CD4-positive, CD25-positive, alpha-beta regulatory T cell (primary cell): ENCODE results near the gene KCNIP4. TPM values are rescaled to one million over a fixed set of nuclear protein-coding genes. Genes with fewer than 3 reads are reported as not detected.
"Not testable (repeated sequence)": the region's sequence is repeated elsewhere in the genome, so short reads cannot be mapped to it uniquely, and the experiment has no call there.

ENCODE experiments used
- ATAC-seq, 2 donors: fragments of 150-1000 bp; cut with Tn5 transposase; one replicate each; pipeline ENCODE4 v1.10.0; 2021; ENCODE audit warnings: low read depth in 2 of 2, moderate number of reproducible peaks in 2 of 2, moderate library complexity in 1 of 2
- DNase-seq, 3 donors: peaks; one replicate each; pipeline versions ENCODE4 v3.0.0 to v3.0.0-alpha.2; 2012 to 2022; ENCODE audit warnings: mixed read lengths in 1 of 3
- H3K27ac ChIP-seq: one replicate; pipeline ENCODE4 v1.7.0; 2013; ENCODE audit warnings: mild to moderate bottlenecking, low read length; ENCODE audit not compliant: insufficient read depth, poor library complexity, severe bottlenecking
- H3K27me3 ChIP-seq: one replicate; pipeline ENCODE4 v1.7.0; 2013; ENCODE audit warnings: low read length; ENCODE audit not compliant: control insufficient read depth, insufficient read depth
- H3K36me3 ChIP-seq: one replicate; pipeline ENCODE4 v1.7.0; 2013; ENCODE audit warnings: mild to moderate bottlenecking, low read length, moderate library complexity; ENCODE audit not compliant: control insufficient read depth, insufficient read depth
- H3K4me1 ChIP-seq: 2 replicates; pipeline ENCODE4 v1.7.0; 2013; ENCODE audit warnings: mild to moderate bottlenecking, low read length; ENCODE audit not compliant: insufficient read depth, control insufficient read depth, poor library complexity, severe bottlenecking
- H3K4me3 ChIP-seq: one replicate; pipeline ENCODE4 v1.7.0; 2013; ENCODE audit warnings: low read depth, mild to moderate bottlenecking, low read length, moderate library complexity
- H3K9me3 ChIP-seq, 2 experiments: 1 replicate in 1 of 2; 2 replicates in 1 of 2; pipeline ENCODE4 v1.7.0; 2013; ENCODE audit warnings: low read length in 2 of 2, mild to moderate bottlenecking in 1 of 2, moderate library complexity in 1 of 2; ENCODE audit not compliant: control insufficient read depth in 2 of 2
- H3K27ac Mint-ChIP-seq, 3 donors: one replicate each; pipeline ENCODE4 v1.8.0; 2020 to 2022; ENCODE audit warnings: mild to moderate bottlenecking in 3 of 3, mixed read lengths in 3 of 3, moderate library complexity in 2 of 3
- H3K27me3 Mint-ChIP-seq: one replicate; pipeline ENCODE4 v1.8.0; 2022; ENCODE audit warnings: mild to moderate bottlenecking, mixed read lengths
- H3K36me3 Mint-ChIP-seq: one replicate; pipeline ENCODE4 v1.8.0; 2020; ENCODE audit warnings: mixed read lengths
- H3K4me1 Mint-ChIP-seq, 4 donors: one replicate each; pipeline ENCODE4 v1.8.0; 2020 to 2022; ENCODE audit warnings: mixed read lengths in 4 of 4, mild to moderate bottlenecking in 1 of 4
- H3K4me3 Mint-ChIP-seq, 4 donors: one replicate each; pipeline ENCODE4 v1.8.0; 2020 to 2022; ENCODE audit warnings: mild to moderate bottlenecking in 4 of 4, mixed read lengths in 4 of 4, moderate library complexity in 3 of 4
- H3K9me3 Mint-ChIP-seq, 7 donors: one replicate each; pipeline ENCODE4 v1.8.0; 2020 to 2022; ENCODE audit warnings: mixed read lengths in 7 of 7, mild to moderate bottlenecking in 3 of 7, moderate library complexity in 2 of 7
- polyA plus RNA-seq, 4 donors: library from polyadenylated mRNA; unstranded; fragments of 300-500 nt; fragmentation: Illumina TruSeq; gene quantifications; one replicate each; pipeline ENCODE4 v1.2.3, GENCODE V29; 2021
- total RNA-seq: library from RNA; stranded (reverse); gene quantifications from one replicate; pipeline ENCODE4 v1.2.3, GENCODE V29; 2022

The KCNIP4 gene
- total and polyA plus RNA-seq, 5 donors from 2014 or later: 0.09 to 0.24 TPM; not detected in 3

DNA sequence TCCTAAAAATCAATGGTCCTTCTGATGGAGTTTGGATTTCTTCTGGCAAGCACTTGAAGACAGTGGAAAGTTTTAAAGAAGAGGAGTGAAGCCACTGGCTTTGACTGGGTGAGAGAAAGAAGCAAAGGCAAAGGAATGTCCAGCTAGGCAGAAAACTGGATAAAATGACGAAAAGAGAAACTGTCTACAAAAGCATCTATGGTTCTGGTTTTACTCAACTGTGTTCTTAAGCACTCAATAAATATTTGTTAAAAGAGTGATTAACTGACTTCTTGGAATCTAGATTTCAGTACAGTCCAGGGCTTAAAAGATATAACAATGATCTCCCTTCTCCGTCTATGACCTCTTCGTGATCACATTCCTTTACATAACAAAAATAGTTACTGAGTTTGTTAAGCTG is 1195.9 kb downstream of the KCNIP4 start:
- Histone ChIP-seq H3K27ac (no peak overlapping the region), H3K9me3 (no peaks in the 10 kb centered on the region), H3K4me1 (no peaks in the 10 kb centered on the region), H3K36me3 (no peaks in the 10 kb centered on the region), H3K27me3 (no peaks in the 10 kb centered on the region), H3K4me3 (no peak overlapping the region)
- DNase-seq (no peak), ATAC-seq (no peak)
- Mint-ChIP-seq H3K4me3 (no peak overlapping the region), H3K36me3 (peaks cover 14% of the 10 kb centered on the region), H3K27me3 (no peaks in the 10 kb centered on the region), H3K27ac (no peak overlapping the region), H3K4me1 (peaks cover 0 to 4% (median 1%) of the 10 kb centered on the region in 4 donors), H3K9me3 (peaks cover 0 to 3% (median 0%) of the 10 kb centered on the region in 7 donors)

DNA sequence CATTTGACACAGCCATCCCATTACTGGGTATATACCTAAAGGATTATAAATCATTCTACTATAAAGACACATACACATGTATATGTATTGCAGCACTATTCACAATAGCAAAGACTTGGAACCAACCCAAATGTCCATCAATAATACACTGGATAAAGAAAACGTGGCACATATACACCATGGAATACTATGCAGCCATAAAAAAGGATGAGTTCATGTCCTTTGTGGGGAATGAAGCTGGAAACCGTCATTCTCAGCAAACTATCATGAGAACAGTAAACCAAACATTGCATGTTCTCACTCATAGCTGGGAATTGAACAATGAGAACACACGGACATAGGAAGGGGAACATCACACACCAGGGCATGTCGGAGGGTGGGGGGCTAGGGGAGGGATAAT is 1202.6 kb downstream of the KCNIP4 start:
- peaks cover 0 to 33% (median 11%) of the 10 kb centered on the region in 7 donors for H3K9me3 Mint-ChIP-seq
- not testable (repeated sequence) for ATAC-seq, H3K36me3 Mint-ChIP-seq, DNase-seq, H3K36me3 ChIP-seq, H3K4me1 Mint-ChIP-seq, H3K27me3 ChIP-seq, H3K4me3 Mint-ChIP-seq, H3K27ac ChIP-seq, H3K27ac Mint-ChIP-seq, H3K27me3 Mint-ChIP-seq, H3K4me1 ChIP-seq, H3K9me3 ChIP-seq, H3K4me3 ChIP-seq

DNA sequence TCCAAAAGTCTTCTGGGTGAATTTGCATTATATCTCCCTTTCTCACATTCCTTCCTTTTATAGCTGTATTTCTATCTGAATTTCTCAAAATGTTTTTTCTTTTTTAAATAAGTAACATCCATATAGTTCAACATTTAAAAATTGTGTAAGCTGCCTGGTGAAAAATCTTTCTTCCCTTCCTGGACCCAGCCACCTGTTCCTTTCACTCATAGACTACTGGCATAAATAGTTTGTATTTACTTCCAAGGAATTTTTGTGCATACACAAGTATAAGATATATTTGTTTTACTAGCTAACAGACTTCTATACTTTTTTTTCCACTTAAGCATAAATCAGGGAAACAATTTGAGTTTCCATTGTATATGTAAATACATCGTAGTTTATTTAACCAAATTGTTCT is 1212.6 kb downstream of the KCNIP4 start:
- ATAC-seq (no peak), DNase-seq (no peak)
- Mint-ChIP-seq H3K9me3 (peaks cover 0 to 34% (median 13%) of the 10 kb centered on the region in 7 donors), H3K27ac (no peak overlapping the region), H3K27me3 (no peaks in the 10 kb centered on the region), H3K36me3 (peaks cover 53% of the 10 kb centered on the region), H3K4me3 (no peak overlapping the region), H3K4me1 (no peaks in the 10 kb centered on the region)
- no peaks in the 10 kb centered on the region for H3K4me1 ChIP-seq
- H3K27me3 ChIP-seq: no peaks in the 10 kb centered on the region
- no peak overlapping the region for H3K27ac ChIP-seq
- no peak overlapping the region for H3K4me3 ChIP-seq
- H3K36me3 ChIP-seq: peaks cover 20% of the 10 kb centered on the region
- peaks cover 10 to 17% of the 10 kb centered on the region in 2 experiments for H3K9me3 ChIP-seq

DNA sequence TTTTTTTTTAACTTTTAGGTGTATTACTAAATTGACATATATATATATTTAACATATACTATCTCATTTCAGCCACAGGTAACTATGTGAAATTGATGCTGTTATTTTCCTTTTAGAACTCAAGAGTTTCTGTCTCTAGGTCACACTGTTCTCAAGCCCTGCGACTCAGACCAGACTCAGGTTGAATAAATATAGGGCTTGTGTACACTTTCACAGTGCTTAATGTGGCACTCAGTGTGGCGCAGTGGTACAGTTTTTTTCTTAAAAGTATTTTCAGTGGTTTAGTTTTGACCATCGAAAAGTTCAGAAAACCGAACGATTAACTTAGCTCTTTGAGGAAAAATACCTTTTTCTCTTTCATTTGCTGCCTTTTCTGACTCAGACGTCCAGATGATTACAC is 1223.7 kb downstream of the KCNIP4 start:
- DNase-seq (no peak), ATAC-seq (no peak)
- Histone ChIP-seq H3K27me3 (no peaks in the 10 kb centered on the region), H3K36me3 (peaks cover 40% of the 10 kb centered on the region), H3K4me1 (no peaks in the 10 kb centered on the region), H3K9me3 (peaks cover 0 to 6% of the 10 kb centered on the region in 2 experiments), H3K27ac (no peak overlapping the region), H3K4me3 (no peak overlapping the region)
- peaks cover 71% of the 10 kb centered on the region for H3K36me3 Mint-ChIP-seq
- no peak overlapping the region for H3K27ac Mint-ChIP-seq
- no peak overlapping the region for H3K4me3 Mint-ChIP-seq
- H3K9me3 Mint-ChIP-seq: peaks cover 1 to 12% (median 8%) of the 10 kb centered on the region in 7 donors
- no peaks in the 10 kb centered on the region for H3K27me3 Mint-ChIP-seq
- peaks cover 0 to 3% (median 0%) of the 10 kb centered on the region in 4 donors for H3K4me1 Mint-ChIP-seq

DNA sequence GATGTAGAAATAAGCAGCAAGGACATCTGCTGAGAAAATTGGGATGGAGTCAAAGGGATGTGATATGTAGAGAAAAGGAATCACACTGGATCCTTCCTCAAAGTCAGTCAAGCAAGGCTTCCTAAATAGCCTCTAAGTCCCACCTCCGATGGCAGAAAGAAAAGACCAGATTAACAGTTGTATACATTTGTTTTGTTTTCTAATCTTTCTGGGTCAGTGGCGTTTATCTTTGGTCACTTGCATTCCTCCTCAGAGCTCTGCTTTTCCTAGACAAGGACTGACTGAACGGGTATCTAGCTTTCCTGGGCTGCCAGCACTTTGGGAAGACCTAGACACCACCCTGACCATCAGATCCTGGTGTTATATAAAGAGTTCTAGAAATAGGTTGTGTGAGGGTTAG is 1225.1 kb downstream of the KCNIP4 start:
- Histone ChIP-seq H3K27me3 (no peaks in the 10 kb centered on the region), H3K9me3 (peaks cover 0 to 6% of the 10 kb centered on the region in 2 experiments), H3K36me3 (peaks cover 40% of the 10 kb centered on the region), H3K27ac (no peak overlapping the region), H3K4me1 (no peaks in the 10 kb centered on the region), H3K4me3 (no peak overlapping the region)
- DNase-seq (no peak), ATAC-seq (no peak)
- Mint-ChIP-seq H3K27ac (no peak overlapping the region), H3K4me3 (no peak overlapping the region), H3K9me3 (peaks cover 1 to 17% (median 8%) of the 10 kb centered on the region in 7 donors), H3K36me3 (peaks cover 77% of the 10 kb centered on the region), H3K27me3 (no peaks in the 10 kb centered on the region), H3K4me1 (peaks cover 0 to 5% (median 0%) of the 10 kb centered on the region in 4 donors)

DNA sequence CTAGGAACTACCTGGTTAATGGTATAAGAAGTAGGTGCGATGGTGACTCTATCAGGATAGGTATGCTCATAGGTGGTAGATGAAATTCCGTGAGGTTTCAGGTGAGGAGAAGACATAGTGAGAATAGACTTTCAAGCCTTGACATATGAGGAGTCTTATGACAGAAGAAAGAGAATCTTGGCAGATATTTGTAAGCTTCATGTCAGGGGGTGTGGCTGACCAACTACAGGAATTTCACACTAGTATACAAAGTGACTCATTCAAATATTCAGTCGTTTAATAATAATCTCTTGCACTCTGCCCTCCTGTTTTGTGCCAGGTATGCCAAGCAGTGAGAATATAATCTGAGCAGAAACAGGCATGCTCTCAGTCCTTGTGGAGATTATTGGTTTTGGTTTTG is 1225.6 kb downstream of the KCNIP4 start:
- Histone ChIP-seq H3K36me3 (peaks cover 35% of the 10 kb centered on the region), H3K9me3 (peaks cover 0 to 6% of the 10 kb centered on the region in 2 experiments), H3K4me1 (no peaks in the 10 kb centered on the region), H3K27me3 (no peaks in the 10 kb centered on the region), H3K27ac (no peak overlapping the region), H3K4me3 (no peak overlapping the region)
- Mint-ChIP-seq H3K27ac (no peak overlapping the region), H3K4me3 (no peak overlapping the region), H3K4me1 (peaks cover 0 to 5% (median 0%) of the 10 kb centered on the region in 4 donors), H3K27me3 (no peaks in the 10 kb centered on the region), H3K9me3 (peaks cover 1 to 17% (median 8%) of the 10 kb centered on the region in 7 donors), H3K36me3 (peaks cover 82% of the 10 kb centered on the region)
- ATAC-seq (no peak), DNase-seq (no peak)

DNA sequence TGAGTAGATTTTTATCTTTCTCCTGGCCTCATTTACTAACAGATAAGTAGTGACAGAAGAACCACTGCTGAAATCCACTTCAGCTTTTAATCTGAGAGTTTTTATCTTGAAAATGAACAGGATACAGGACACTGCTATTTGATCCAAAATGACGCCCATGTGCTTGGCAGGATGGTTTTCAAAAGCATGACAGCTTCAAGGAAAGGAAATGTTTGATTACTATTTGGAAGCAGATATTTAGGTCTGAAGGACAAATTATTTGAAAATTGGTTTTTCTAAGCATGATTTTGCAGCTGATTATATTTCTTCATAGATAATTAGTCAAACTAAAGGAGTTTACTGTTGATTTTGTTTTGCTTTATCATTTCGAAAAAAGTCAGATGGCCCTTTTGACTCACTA is 1237.2 kb downstream of the KCNIP4 start:
- H3K36me3 ChIP-seq: peaks cover 20% of the 10 kb centered on the region
- Mint-ChIP-seq H3K4me3 (no peak overlapping the region), H3K27ac (peak overlapping the region in 1 of 3 donors; percentile 25), H3K4me1 (peaks cover 0 to 3% (median 0%) of the 10 kb centered on the region in 4 donors), H3K36me3 (peaks cover 32% of the 10 kb centered on the region), H3K27me3 (no peaks in the 10 kb centered on the region), H3K9me3 (peaks cover 0 to 5% (median 1%) of the 10 kb centered on the region in 7 donors)
- H3K27me3 ChIP-seq: no peaks in the 10 kb centered on the region
- no peak for ATAC-seq
- no peak overlapping the region for H3K27ac ChIP-seq
- H3K9me3 ChIP-seq: no peaks in the 10 kb centered on the region
- no peak for DNase-seq
- no peaks in the 10 kb centered on the region for H3K4me1 ChIP-seq
- no peak overlapping the region for H3K4me3 ChIP-seq

DNA sequence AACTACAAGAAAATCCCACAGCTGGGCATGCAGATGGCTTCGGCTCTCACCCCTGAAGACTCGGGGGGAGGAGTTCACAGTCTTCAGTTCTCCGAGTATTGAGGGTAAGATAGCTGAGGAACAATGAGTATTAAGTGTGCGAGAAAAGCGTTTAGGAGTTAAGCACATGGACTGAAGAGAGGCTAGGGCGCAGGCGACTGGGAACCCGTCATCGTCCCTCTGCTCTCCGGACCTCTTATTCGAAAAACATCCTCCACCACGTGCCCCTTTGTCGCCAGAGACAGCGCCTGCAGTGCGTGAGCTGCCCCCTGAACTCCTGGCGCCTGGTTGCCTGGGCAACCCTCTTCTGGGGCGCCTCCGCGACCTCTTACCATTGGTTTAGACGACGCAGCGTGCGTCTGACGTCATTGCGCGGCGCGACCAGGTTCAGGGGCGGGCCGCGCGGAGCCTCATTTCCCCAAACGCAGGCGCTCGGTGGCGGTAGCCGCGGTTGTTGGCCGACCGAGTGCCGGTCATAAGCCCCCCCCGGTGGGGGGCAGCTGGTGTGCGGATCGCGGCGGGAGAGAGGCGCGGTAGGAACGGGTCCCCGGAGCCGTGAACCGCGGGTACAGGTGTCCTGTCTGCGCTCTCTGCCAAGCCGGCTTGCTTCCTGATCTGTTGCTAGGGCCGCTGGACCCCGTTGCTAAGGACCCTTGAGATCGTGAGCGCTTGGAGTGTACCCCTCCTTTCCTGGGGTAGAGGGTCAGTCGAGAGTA is 1248.4 kb downstream of the KCNIP4 start, which contains the start of gene PACRGL:
PACRGL (plus strand) TSS at position 452 of the 755 bp plus-strand sequence. CDS start 4,024 bp downstream, outside the sequence.
- H3K27me3 ChIP-seq: no peaks in the 10 kb centered on the region
- Mint-ChIP-seq H3K9me3 (no peaks in the 10 kb centered on the region), H3K27ac (peak within 1 kb of the TSS; percentile 92 to 94 (median 94)), H3K36me3 (peaks cover 14% of the 10 kb centered on the region), H3K27me3 (no peaks in the 10 kb centered on the region), H3K4me1 (peaks cover 34 to 52% (median 38%) of the 10 kb centered on the region in 4 donors), H3K4me3 (peak within 1 kb of the TSS; percentile 91 to 95 (median 94))
- DNase-seq: peak; percentile 90 to 94 (median 91)
- H3K4me3 ChIP-seq: peak within 1 kb of the TSS; percentile 87
- peaks cover 17% of the 10 kb centered on the region for H3K4me1 ChIP-seq
- no peaks in the 10 kb centered on the region for H3K9me3 ChIP-seq
- ATAC-seq: peak; percentile 97 to 99
- peaks cover 4% of the 10 kb centered on the region for H3K36me3 ChIP-seq
- peak within 1 kb of the TSS; percentile 75 for H3K27ac ChIP-seq
